Measurements from ENCODE around the gene SLC4A2. TPM values are rescaled to one million over a fixed set of nuclear protein-coding genes. Genes with fewer than 3 reads are reported as not detected.

The SLC4A2 gene
- total and polyA plus RNA-seq, 4 donors: 27.5 to 98.8 (median 72.6) TPM

DNA sequence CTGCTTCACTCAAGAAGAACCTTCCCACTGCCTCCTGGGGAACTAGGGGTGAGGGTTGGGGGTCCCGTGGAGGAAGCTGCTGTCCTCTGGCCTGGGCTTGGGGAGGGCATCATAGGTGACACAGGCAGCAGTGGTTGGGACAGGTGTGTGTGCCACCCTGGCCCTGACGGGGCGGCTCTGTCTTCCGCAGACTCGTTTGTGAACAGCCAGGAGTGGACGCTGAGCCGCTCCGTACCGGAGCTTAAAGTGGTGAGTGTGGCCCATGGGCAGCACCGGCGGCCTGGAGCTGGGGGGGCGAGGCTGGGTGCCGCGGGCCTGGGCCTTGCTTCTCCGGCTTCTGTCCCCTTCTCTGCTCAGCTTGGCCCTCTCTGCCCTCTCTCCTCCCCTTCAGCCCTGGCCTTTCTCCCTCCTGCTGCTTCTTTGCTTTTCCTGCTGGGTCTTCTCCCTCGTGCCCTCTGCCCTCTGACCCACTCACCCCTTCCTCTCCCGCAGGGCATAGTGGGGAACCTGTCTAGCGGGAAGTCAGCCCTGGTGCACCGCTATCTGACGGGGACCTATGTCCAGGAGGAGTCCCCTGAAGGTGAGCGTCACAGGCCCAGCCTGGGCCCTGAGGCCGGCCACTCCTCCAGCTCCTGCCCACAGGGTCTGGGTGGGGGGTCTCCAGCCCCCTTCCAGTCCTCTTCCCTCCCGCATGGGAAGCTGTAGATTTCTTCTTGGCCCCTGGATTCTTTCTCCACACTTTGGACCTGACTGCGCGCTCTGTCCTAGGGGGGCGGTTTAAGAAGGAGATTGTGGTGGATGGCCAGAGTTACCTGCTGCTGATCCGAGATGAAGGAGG lies 57.4 kb downstream of the SLC4A2 start:
- no peak for DNase-seq (ENCODE audit: low spot score)
- Histone ChIP-seq H3K27me3 (ENCODE audit: control insufficient read depth in 4 of 4, insufficient read depth in 4 of 4, low read length in 3 of 4) (no peaks in the 10 kb centered on the region), H3K9ac (ENCODE audit: low read depth in 1 of 2, low read length in 2 of 2) (no peak overlapping the region), H3K36me3 (ENCODE audit: control insufficient read depth in 4 of 4, insufficient read depth in 3 of 4, low read depth in 1 of 4, low read length in 3 of 4) (peaks cover 5 to 37% (median 12%) of the 10 kb centered on the region in 4 donors), H3K9me3 (ENCODE audit: control insufficient read depth in 4 of 4, low read length in 3 of 4) (no peaks in the 10 kb centered on the region), H3K27ac (ENCODE audit: low read depth in 1 of 2, low read length in 2 of 2) (no peak overlapping the region), H3K4me1 (ENCODE audit: control insufficient read depth in 4 of 4, insufficient read depth in 4 of 4, low read length in 3 of 4) (no peaks in the 10 kb centered on the region), H3K4me3 (ENCODE audit: low read depth in 1 of 3, low read length in 3 of 3) (no peak overlapping the region)
- WGBS: 95% methylated on average over 27 of the region's 27 CpGs
- no peak for TF ChIP-seq TAF1 (conservative IDR thresholded peaks at IDR 0.05)
- no peak for TF ChIP-seq RAD21 (IDR thresholded peaks at IDR 0.05)
- no peak for TF ChIP-seq SP1 (IDR thresholded peaks at IDR 0.05)
- TF ChIP-seq FOXA1 (IDR thresholded peaks at IDR 0.05): no peak
- TF ChIP-seq, protein P1, sequence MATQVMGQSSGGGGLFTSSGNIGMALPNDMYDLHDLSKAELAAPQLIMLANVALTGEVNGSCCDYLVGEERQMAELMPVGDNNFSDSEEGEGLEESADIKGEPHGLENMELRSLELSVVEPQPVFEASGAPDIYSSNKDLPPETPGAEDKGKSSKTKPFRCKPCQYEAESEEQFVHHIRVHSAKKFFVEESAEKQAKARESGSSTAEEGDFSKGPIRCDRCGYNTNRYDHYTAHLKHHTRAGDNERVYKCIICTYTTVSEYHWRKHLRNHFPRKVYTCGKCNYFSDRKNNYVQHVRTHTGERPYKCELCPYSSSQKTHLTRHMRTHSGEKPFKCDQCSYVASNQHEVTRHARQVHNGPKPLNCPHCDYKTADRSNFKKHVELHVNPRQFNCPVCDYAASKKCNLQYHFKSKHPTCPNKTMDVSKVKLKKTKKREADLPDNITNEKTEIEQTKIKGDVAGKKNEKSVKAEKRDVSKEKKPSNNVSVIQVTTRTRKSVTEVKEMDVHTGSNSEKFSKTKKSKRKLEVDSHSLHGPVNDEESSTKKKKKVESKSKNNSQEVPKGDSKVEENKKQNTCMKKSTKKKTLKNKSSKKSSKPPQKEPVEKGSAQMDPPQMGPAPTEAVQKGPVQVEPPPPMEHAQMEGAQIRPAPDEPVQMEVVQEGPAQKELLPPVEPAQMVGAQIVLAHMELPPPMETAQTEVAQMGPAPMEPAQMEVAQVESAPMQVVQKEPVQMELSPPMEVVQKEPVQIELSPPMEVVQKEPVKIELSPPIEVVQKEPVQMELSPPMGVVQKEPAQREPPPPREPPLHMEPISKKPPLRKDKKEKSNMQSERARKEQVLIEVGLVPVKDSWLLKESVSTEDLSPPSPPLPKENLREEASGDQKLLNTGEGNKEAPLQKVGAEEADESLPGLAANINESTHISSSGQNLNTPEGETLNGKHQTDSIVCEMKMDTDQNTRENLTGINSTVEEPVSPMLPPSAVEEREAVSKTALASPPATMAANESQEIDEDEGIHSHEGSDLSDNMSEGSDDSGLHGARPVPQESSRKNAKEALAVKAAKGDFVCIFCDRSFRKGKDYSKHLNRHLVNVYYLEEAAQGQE (IDR thresholded peaks at IDR 0.05): no peak

DNA sequence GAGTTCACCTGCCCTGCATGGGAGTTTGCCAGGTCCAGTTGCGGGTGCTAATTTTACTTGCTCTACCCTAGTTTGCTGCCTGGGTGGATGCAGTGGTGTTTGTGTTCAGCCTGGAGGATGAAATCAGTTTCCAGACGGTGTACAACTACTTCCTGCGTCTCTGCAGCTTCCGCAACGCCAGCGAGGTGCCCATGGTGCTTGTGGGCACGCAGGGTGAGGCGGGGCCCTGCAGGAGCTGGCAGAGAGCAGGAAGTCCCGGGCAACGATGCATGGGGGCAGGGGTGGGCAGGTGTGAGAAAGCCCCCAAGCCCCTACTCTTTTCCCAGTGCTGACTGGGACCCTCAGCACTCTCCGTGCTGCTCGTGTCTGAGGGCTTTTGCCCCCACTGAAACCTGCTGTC lies 58.2 kb downstream of the SLC4A2 start:
- DNase-seq (ENCODE audit: low spot score): no peak
- 91% methylated on average over 12 of the region's 12 CpGs for WGBS
- peaks cover 5 to 37% (median 12%) of the 10 kb centered on the region in 4 donors for H3K36me3 ChIP-seq (ENCODE audit: control insufficient read depth in 4 of 4, insufficient read depth in 3 of 4, low read depth in 1 of 4, low read length in 3 of 4)
- no peak overlapping the region for H3K27ac ChIP-seq (ENCODE audit: low read depth in 1 of 2, low read length in 2 of 2)
- no peak overlapping the region for H3K4me3 ChIP-seq (ENCODE audit: low read depth in 1 of 3, low read length in 3 of 3)
- H3K27me3 ChIP-seq (ENCODE audit: control insufficient read depth in 4 of 4, insufficient read depth in 4 of 4, low read length in 3 of 4): no peaks in the 10 kb centered on the region
- H3K4me1 ChIP-seq (ENCODE audit: control insufficient read depth in 4 of 4, insufficient read depth in 4 of 4, low read length in 3 of 4): no peaks in the 10 kb centered on the region
- no peaks in the 10 kb centered on the region for H3K9me3 ChIP-seq (ENCODE audit: control insufficient read depth in 4 of 4, low read length in 3 of 4)
- TF ChIP-seq, protein P2, sequence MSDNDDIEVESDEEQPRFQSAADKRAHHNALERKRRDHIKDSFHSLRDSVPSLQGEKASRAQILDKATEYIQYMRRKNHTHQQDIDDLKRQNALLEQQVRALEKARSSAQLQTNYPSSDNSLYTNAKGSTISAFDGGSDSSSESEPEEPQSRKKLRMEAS (IDR thresholded peaks at IDR 0.05): no peak
- TF ChIP-seq YY1 (IDR thresholded peaks at IDR 0.05) (no peak), JUND (IDR thresholded peaks at IDR 0.05) (no peak)
- TF ChIP-seq, protein P3, sequence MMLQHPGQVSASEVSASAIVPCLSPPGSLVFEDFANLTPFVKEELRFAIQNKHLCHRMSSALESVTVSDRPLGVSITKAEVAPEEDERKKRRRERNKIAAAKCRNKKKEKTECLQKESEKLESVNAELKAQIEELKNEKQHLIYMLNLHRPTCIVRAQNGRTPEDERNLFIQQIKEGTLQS (IDR thresholded peaks at IDR 0.05): no peak
- H3K9ac ChIP-seq (ENCODE audit: low read depth in 1 of 2, low read length in 2 of 2): no peak overlapping the region

DNA sequence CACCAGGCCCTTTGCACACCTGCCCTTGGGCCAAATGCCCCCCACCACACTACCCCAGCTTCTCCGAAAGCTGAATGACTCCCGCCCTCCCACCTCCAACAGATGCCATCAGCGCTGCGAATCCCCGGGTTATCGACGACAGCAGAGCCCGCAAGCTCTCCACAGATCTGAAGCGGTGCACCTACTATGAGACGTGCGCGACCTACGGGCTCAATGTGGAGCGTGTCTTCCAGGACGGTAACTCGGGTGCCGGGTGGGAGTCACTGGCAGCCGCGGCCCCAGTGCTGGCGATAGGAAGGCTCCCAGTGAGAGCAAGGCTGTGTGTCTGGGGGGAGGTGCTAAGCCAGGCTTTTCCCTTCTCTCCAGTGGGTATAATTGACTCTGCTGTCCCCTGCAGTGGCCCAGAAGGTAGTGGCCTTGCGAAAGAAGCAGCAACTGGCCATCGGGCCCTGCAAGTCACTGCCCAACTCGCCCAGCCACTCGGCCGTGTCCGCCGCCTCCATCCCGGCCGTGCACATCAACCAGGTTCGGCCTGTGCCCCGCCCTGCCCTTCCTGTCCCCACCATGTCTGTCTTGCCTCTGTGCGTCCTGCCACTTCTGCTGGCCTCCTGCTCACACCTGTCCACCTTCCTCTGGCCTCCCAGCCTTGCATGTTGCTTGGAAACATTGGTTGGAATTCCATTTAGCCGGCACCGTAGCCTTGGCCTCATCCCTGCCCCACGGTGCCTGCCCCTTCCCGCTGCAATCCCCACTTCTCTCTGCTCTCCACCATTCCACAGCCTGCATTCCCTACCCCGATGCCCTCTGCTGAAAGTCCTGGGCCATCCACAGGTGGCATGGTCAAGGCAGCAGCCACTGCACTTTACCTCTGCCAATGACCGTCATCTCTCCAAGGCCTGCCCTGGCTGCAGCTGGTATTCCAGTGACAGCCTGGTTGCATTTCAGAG lies 59.0 kb downstream of the SLC4A2 start:
- WGBS: 96% methylated on average over 38 of the region's 38 CpGs
- peaks cover 5 to 37% (median 12%) of the 10 kb centered on the region in 4 donors for H3K36me3 ChIP-seq (ENCODE audit: control insufficient read depth in 4 of 4, insufficient read depth in 3 of 4, low read depth in 1 of 4, low read length in 3 of 4)
- no peaks in the 10 kb centered on the region for H3K9me3 ChIP-seq (ENCODE audit: control insufficient read depth in 4 of 4, low read length in 3 of 4)
- H3K27ac ChIP-seq (ENCODE audit: low read depth in 1 of 2, low read length in 2 of 2): no peak overlapping the region
- TF ChIP-seq RAD21 (IDR thresholded peaks at IDR 0.05) (no peak), JUND (IDR thresholded peaks at IDR 0.05) (no peak), NR2F2 (IDR thresholded peaks at IDR 0.05) (no peak), HNF4G (IDR thresholded peaks at IDR 0.05) (no peak), TAF1 (conservative IDR thresholded peaks at IDR 0.05) (no peak)
- TF ChIP-seq, protein P3 (IDR thresholded peaks at IDR 0.05): no peak
- no peak overlapping the region for H3K9ac ChIP-seq (ENCODE audit: low read depth in 1 of 2, low read length in 2 of 2)
- H3K4me3 ChIP-seq (ENCODE audit: low read depth in 1 of 3, low read length in 3 of 3): no peak overlapping the region
- no peak for DNase-seq (ENCODE audit: low spot score)
- H3K4me1 ChIP-seq (ENCODE audit: control insufficient read depth in 4 of 4, insufficient read depth in 4 of 4, low read length in 3 of 4): no peaks in the 10 kb centered on the region
- H3K27me3 ChIP-seq (ENCODE audit: control insufficient read depth in 4 of 4, insufficient read depth in 4 of 4, low read length in 3 of 4): no peaks in the 10 kb centered on the region
